Activated T-helper 1 cell treated with anti-CD3 and anti-CD28 coated beads, Interleukin-12 subunit alpha, Interleukin-12 subunit beta, Interleukin-2, Interleukin-4 antibody, amounts not matched to agents 30 ng/mL and 10 ng/mL and 1 ng/mL, durations not matched to agents 14 hours and 24 hours and 36 hours (primary cell): ENCODE measurements around the gene ATP6V0E1. TPM values are rescaled to one million over a fixed set of nuclear protein-coding genes. Genes with fewer than 3 reads are reported as not detected.

Experiments used
- DNase-seq: peaks from one replicate; pipeline ENCODE4 v3.0.0; 2021; ENCODE audit warnings: low spot score
- H3K27ac Mint-ChIP-seq: one replicate; pipeline ENCODE4 v1.8.0; 2021; ENCODE audit warnings: mild to moderate bottlenecking, mixed read lengths
- H3K27me3 Mint-ChIP-seq: one replicate; pipeline ENCODE4 v1.8.0; 2022; ENCODE audit warnings: mild to moderate bottlenecking, moderate library complexity, mixed read lengths; ENCODE audit not compliant: insufficient read depth
- H3K36me3 Mint-ChIP-seq: one replicate; pipeline ENCODE4 v1.8.0; 2021; ENCODE audit warnings: low read depth, mixed read lengths
- H3K4me1 Mint-ChIP-seq: one replicate; pipeline ENCODE4 v1.8.0; 2021; ENCODE audit warnings: low read depth, mixed read lengths
- H3K4me3 Mint-ChIP-seq: one replicate; pipeline ENCODE4 v1.8.0; 2021; ENCODE audit warnings: mild to moderate bottlenecking, moderate library complexity, mixed read lengths
- H3K9me3 Mint-ChIP-seq: one replicate; pipeline ENCODE4 v1.8.0; 2021; ENCODE audit warnings: mixed read lengths
- intact Hi-C: fragments of 100-400 bp; cut with micrococcal nuclease; formaldehyde crosslinking; loops from one replicate; pipeline ENCODE4 v1.15.1; 2024
- total RNA-seq: library from RNA; stranded (reverse); gene quantifications from 2 replicates; pipeline ENCODE4 v1.2.3, GENCODE V29; 2022

Gene ATP6V0E1
- total RNA-seq, 1 donor from 2014 or later, result 149 TPM

GRCh38 chr5:172959824-172960799 is 23.5 kb upstream of the ATP6V0E1 start:
- intact Hi-C loops, result loop anchor here (1.0 kb wide), 4 partner anchors 23 to 656 kb away; partner anchors contain the start of genes ATP6V0E1, BNIP1 and BOD1
- Mint-ChIP-seq H3K9me3 (no peaks in the 10 kb centered on the region), H3K4me1 (peaks cover 27% of the 10 kb centered on the region), H3K4me3 (peak overlapping the region; percentile 99), H3K27me3 (peaks cover 6% of the 10 kb centered on the region), H3K27ac (peak overlapping the region; percentile 98), H3K36me3 (peaks cover 19% of the 10 kb centered on the region)
- DNase-seq, result peak; percentile 2

GRCh38 chr5:172969921-172970320 is 13.7 kb upstream of the ATP6V0E1 start:
- H3K4me3 Mint-ChIP-seq, result no peak overlapping the region
- intact Hi-C loops, result no loop called here
- DNase-seq, result no peak
- H3K36me3 Mint-ChIP-seq, result peaks cover 17% of the 10 kb centered on the region
- H3K27ac Mint-ChIP-seq, result no peak overlapping the region
- no peaks in the 10 kb centered on the region for H3K4me1 Mint-ChIP-seq
- peaks cover 2% of the 10 kb centered on the region for H3K27me3 Mint-ChIP-seq
- H3K9me3 Mint-ChIP-seq, result no peaks in the 10 kb centered on the region

GRCh38 chr5:172971482-172971881 is 12.1 kb upstream of the ATP6V0E1 start:
- Mint-ChIP-seq H3K9me3 (no peaks in the 10 kb centered on the region), H3K4me3 (no peak overlapping the region), H3K27ac (no peak overlapping the region), H3K36me3 (peaks cover 8% of the 10 kb centered on the region), H3K27me3 (peaks cover 3% of the 10 kb centered on the region), H3K4me1 (no peaks in the 10 kb centered on the region)
- DNase-seq, result no peak
- intact Hi-C loops, result no loop called here

GRCh38 chr5:172972552-172972951 is 11.0 kb upstream of the ATP6V0E1 start:
- no peak for DNase-seq
- H3K9me3 Mint-ChIP-seq, result no peaks in the 10 kb centered on the region
- no peaks in the 10 kb centered on the region for H3K4me1 Mint-ChIP-seq
- peaks cover 4% of the 10 kb centered on the region for H3K27me3 Mint-ChIP-seq
- no peak overlapping the region for H3K4me3 Mint-ChIP-seq
- H3K27ac Mint-ChIP-seq, result no peak overlapping the region
- H3K36me3 Mint-ChIP-seq, result peaks cover 8% of the 10 kb centered on the region
- intact Hi-C loops, result no loop called here

GRCh38 chr5:172973127-172973916 is 10.2 kb upstream of the ATP6V0E1 start:
- H3K4me3 Mint-ChIP-seq, result no peak overlapping the region
- H3K27ac Mint-ChIP-seq, result no peak overlapping the region
- no peaks in the 10 kb centered on the region for H3K9me3 Mint-ChIP-seq
- intact Hi-C loops, result no loop called here
- DNase-seq, result no peak
- H3K27me3 Mint-ChIP-seq, result peaks cover 4% of the 10 kb centered on the region
- no peaks in the 10 kb centered on the region for H3K4me1 Mint-ChIP-seq
- H3K36me3 Mint-ChIP-seq, result peaks cover 8% of the 10 kb centered on the region

- Mint-ChIP-seq H3K4me1 (no peaks in the 10 kb centered on the region), H3K27ac (no peak overlapping the region), H3K9me3 (no peaks in the 10 kb centered on the region), H3K4me3 (no peak overlapping the region), H3K27me3 (peaks cover 4% of the 10 kb centered on the region), H3K36me3 (peaks cover 7% of the 10 kb centered on the region)
- DNase-seq, result no peak
- intact Hi-C loops, result no loop called here
Measured at GRCh38 chr5:172973931-172974330, 9.6 kb upstream of the ATP6V0E1 start.

- DNase-seq, result no peak
- Mint-ChIP-seq H3K36me3 (no peaks in the 10 kb centered on the region), H3K27ac (no peak overlapping the region), H3K4me1 (no peaks in the 10 kb centered on the region), H3K4me3 (no peak overlapping the region), H3K27me3 (peaks cover 4% of the 10 kb centered on the region), H3K9me3 (no peaks in the 10 kb centered on the region)
- intact Hi-C loops, result no loop called here
Measured at GRCh38 chr5:172975289-172975688, 8.3 kb upstream of the ATP6V0E1 start.

GRCh38 chr5:172979778-172980177 is 3.8 kb upstream of the ATP6V0E1 start:
- Mint-ChIP-seq H3K4me3 (no peak overlapping the region), H3K27me3 (peaks cover 2% of the 10 kb centered on the region), H3K9me3 (no peaks in the 10 kb centered on the region), H3K4me1 (no peaks in the 10 kb centered on the region), H3K36me3 (peaks cover 2% of the 10 kb centered on the region), H3K27ac (no peak overlapping the region)
- intact Hi-C loops, result loop anchor here (2.0 to 5.0 kb wide), 3 partner anchors 303 to 1592 kb away; partner anchors contain the start of genes BOD1 and NPM1
- DNase-seq, result no peak

GRCh38 chr5:172981931-172982330 is 1.6 kb upstream of the ATP6V0E1 start:
- intact Hi-C loops, result loop anchor here (5.0 kb wide), 2 partner anchors 635 to 1595 kb away; partner anchors contain the start of genes BOD1 and NPM1
- Mint-ChIP-seq H3K36me3 (peaks cover 14% of the 10 kb centered on the region), H3K27me3 (no peaks in the 10 kb centered on the region), H3K4me1 (peaks cover 16% of the 10 kb centered on the region), H3K4me3 (no peak overlapping the region), H3K27ac (no peak overlapping the region), H3K9me3 (no peaks in the 10 kb centered on the region)
- no peak for DNase-seq

GRCh38 chr5:172984244-172984953 is 828 bp downstream of the ATP6V0E1 start:
- intact Hi-C loops, result loop anchor here (1.0 to 5.0 kb wide), 7 partner anchors 51 to 1597 kb away; partner anchors contain the start of genes BNIP1, BOD1, NPM1 and STC2
- peak overlapping the region; percentile 98 for H3K27ac Mint-ChIP-seq
- peak overlapping the region; percentile 96 for H3K4me3 Mint-ChIP-seq
- peaks cover 21% of the 10 kb centered on the region for H3K36me3 Mint-ChIP-seq
- peak; percentile 60 for DNase-seq
- peaks cover 16% of the 10 kb centered on the region for H3K4me1 Mint-ChIP-seq
- no peaks in the 10 kb centered on the region for H3K27me3 Mint-ChIP-seq
- no peaks in the 10 kb centered on the region for H3K9me3 Mint-ChIP-seq

GRCh38 chr5:172985596-172985995 is 2.0 kb downstream of the ATP6V0E1 start:
- Mint-ChIP-seq H3K27ac (peak overlapping the region; percentile 75), H3K36me3 (peaks cover 21% of the 10 kb centered on the region), H3K9me3 (no peaks in the 10 kb centered on the region), H3K4me1 (peaks cover 16% of the 10 kb centered on the region), H3K4me3 (peak overlapping the region; percentile 80), H3K27me3 (no peaks in the 10 kb centered on the region)
- intact Hi-C loops, result no loop called here
- no peak for DNase-seq

GRCh38 chr5:172988276-172988675 is 4.7 kb downstream of the ATP6V0E1 start:
- Mint-ChIP-seq H3K36me3 (peaks cover 37% of the 10 kb centered on the region), H3K4me3 (no peak overlapping the region), H3K9me3 (no peaks in the 10 kb centered on the region), H3K4me1 (peaks cover 32% of the 10 kb centered on the region), H3K27me3 (no peaks in the 10 kb centered on the region), H3K27ac (no peak overlapping the region)
- no peak for DNase-seq
- intact Hi-C loops, result no loop called here
